Neuronal stem cell (in vitro differentiated cells): ENCODE measurements around the gene TRAF3.

Source experiments
- DNase-seq: peaks from one replicate; pipeline ENCODE4 v3.0.0-alpha.2; 2013; ENCODE audit warnings: low spot score
- H2AFZ ChIP-seq: one replicate; pipeline ENCODE4 v1.6.1; 2013; ENCODE audit warnings: mild to moderate bottlenecking, low read length, inconsistent platforms
- H2AK5ac ChIP-seq: 2 replicates; pipeline ENCODE4 v1.6.1; 2013; ENCODE audit warnings: low read depth, mild to moderate bottlenecking, inconsistent platforms, low read length, moderate library complexity, mixed read lengths
- H2BK120ac ChIP-seq: 2 replicates; pipeline ENCODE4 v1.6.1; 2013; ENCODE audit warnings: low read depth, mild to moderate bottlenecking, inconsistent platforms, low read length, moderate library complexity, mixed read lengths
- H2BK12ac ChIP-seq: one replicate; pipeline ENCODE4 v1.6.1; 2013; ENCODE audit warnings: low read length, inconsistent platforms
- H2BK15ac ChIP-seq: 2 replicates; pipeline ENCODE4 v1.6.1; 2013; ENCODE audit warnings: mild to moderate bottlenecking, low read length, inconsistent platforms, mixed read lengths
- H2BK5ac ChIP-seq: one replicate; pipeline ENCODE4 v1.6.1; 2013; ENCODE audit warnings: inconsistent platforms, mild to moderate bottlenecking, low read length, moderate library complexity
- H3K14ac ChIP-seq: one replicate; pipeline ENCODE4 v1.6.1; 2013; ENCODE audit warnings: low read length, inconsistent platforms
- H3K18ac ChIP-seq: 2 replicates; pipeline ENCODE4 v1.6.1; 2013; ENCODE audit warnings: low read length, inconsistent platforms
- H3K23ac ChIP-seq: 2 replicates; pipeline ENCODE4 v1.6.1; 2013; ENCODE audit warnings: low read depth, mild to moderate bottlenecking, mixed read lengths, low read length, inconsistent platforms; ENCODE audit not compliant: poor library complexity
- H3K27ac ChIP-seq: replicated peaks from 3 replicates; pipeline ENCODE4 v1.5.1; 2013; ENCODE audit warnings: low read length, inconsistent platforms
- H3K27me3 ChIP-seq, 3 experiments: 2 replicates each; pipeline ENCODE4 v1.6.1; 2013; ENCODE audit warnings: low read length in 3 of 3, mild to moderate bottlenecking in 2 of 3, inconsistent platforms in 1 of 3, low read depth in 1 of 3, mixed read lengths in 1 of 3, moderate library complexity in 1 of 3; ENCODE audit not compliant: control insufficient read depth in 3 of 3, insufficient read depth in 3 of 3
- H3K36me3 ChIP-seq, 2 donors: replicated peaks in 1 of 2; 2 replicates each; pipeline ENCODE4 v1.6.1; 2013; ENCODE audit warnings: low read length in 2 of 2; ENCODE audit not compliant: control insufficient read depth in 2 of 2, insufficient read depth in 2 of 2
- H3K4ac ChIP-seq: 2 replicates; pipeline ENCODE4 v1.6.1; 2013; ENCODE audit warnings: inconsistent platforms, mild to moderate bottlenecking, low read length, moderate library complexity
- H3K4me1 ChIP-seq, 2 donors: 1 replicate in 1 of 2; 2 replicates in 1 of 2; pipeline ENCODE4 v1.6.1; 2013; ENCODE audit warnings: low read length in 2 of 2, low read depth in 1 of 2; ENCODE audit not compliant: control insufficient read depth in 2 of 2, insufficient read depth in 1 of 2
- H3K4me2 ChIP-seq: one replicate; pipeline ENCODE4 v1.6.1; 2013; ENCODE audit warnings: mild to moderate bottlenecking, low read length, inconsistent platforms; ENCODE audit not compliant: insufficient read depth, poor library complexity, severe bottlenecking
- H3K4me3 ChIP-seq, 2 donors: 2 replicates each; pipeline ENCODE4 v1.5.1; 2013; ENCODE audit warnings: low read length in 2 of 2, mild to moderate bottlenecking in 2 of 2, inconsistent platforms in 1 of 2, moderate library complexity in 1 of 2
- H3K79me1 ChIP-seq: one replicate; pipeline ENCODE4 v1.6.1; 2013; ENCODE audit warnings: low read depth, mild to moderate bottlenecking, inconsistent platforms, low read length, moderate library complexity
- H3K9ac ChIP-seq: one replicate; pipeline ENCODE4 v1.6.1; 2013; ENCODE audit warnings: mild to moderate bottlenecking, low read depth, low read length, inconsistent platforms; ENCODE audit not compliant: poor library complexity
- H3K9me3 ChIP-seq, 2 donors: replicated peaks in 1 of 2; 2 replicates each; pipeline versions ENCODE3 to v1.6.1; 2013; ENCODE audit warnings: low read length in 2 of 2, mild to moderate bottlenecking in 2 of 2, inconsistent platforms in 1 of 2, low read depth in 1 of 2, mixed read lengths in 1 of 2, moderate library complexity in 1 of 2; ENCODE audit not compliant: control insufficient read depth in 2 of 2, insufficient read depth in 1 of 2
- H4K8ac ChIP-seq: one replicate; pipeline ENCODE4 v1.6.1; 2013; ENCODE audit warnings: low read depth, mild to moderate bottlenecking, inconsistent platforms, low read length, moderate library complexity
- H4K91ac ChIP-seq: one replicate; pipeline ENCODE4 v1.6.1; 2013; ENCODE audit warnings: low read length, low read depth, mild to moderate bottlenecking, inconsistent platforms; ENCODE audit not compliant: poor library complexity
- WGBS, 2 donors: extraction: QIAGEN DNeasy Blood & Tissue Kit; methylation state at CpG; one replicate each; pipeline ENCODE4 v1.1.7; 2013; ENCODE audit warnings: missing lambda C conversion rate in 2 of 2, mixed read lengths in 1 of 2; ENCODE audit not compliant: insufficient read length in 2 of 2, insufficient replicate concordance in 1 of 2; ENCODE audit errors: extremely low coverage in 2 of 2; 5-methylcytosine and 5-hydroxymethylcytosine counted together

Gene TRAF3

GRCh38 chr14:102738373-102739189, 38.7 kb upstream of the TRAF3 start:
- Histone ChIP-seq H3K14ac (no peak overlapping the region), H2AFZ (no peak overlapping the region)

GRCh38 chr14:102739190-102739469, 38.1 kb upstream of the TRAF3 start:
- Histone ChIP-seq H3K9ac (no peak overlapping the region), H3K4ac (no peak overlapping the region), H2BK120ac (no peak overlapping the region), H3K23ac (no peak overlapping the region), H3K9me3 (peaks cover 4 to 14% of the 10 kb centered on the region in 2 donors), H3K18ac (no peak overlapping the region), H2AK5ac (no peak overlapping the region), H2BK15ac (no peak overlapping the region), H3K79me1 (no peaks in the 10 kb centered on the region), H4K8ac (no peak overlapping the region), H3K36me3 (peaks cover 5 to 12% of the 10 kb centered on the region in 2 donors), H2BK12ac (no peak overlapping the region), H4K91ac (no peak overlapping the region), H3K4me1 (no peaks in the 10 kb centered on the region), H3K27me3 (no peaks in the 10 kb centered on the region), H2AFZ (no peak overlapping the region), H3K4me2 (no peak overlapping the region), H2BK5ac (no peak overlapping the region), H3K14ac (no peak overlapping the region), H3K4me3 (no peak overlapping the region), H3K27ac (no peak overlapping the region)
- WGBS, 2 donors = no CpG with 5 or more reads among the region's 3 CpGs
- DNase-seq = no peak

More at GRCh38 chr14:102738373-102739189, 38.7 kb upstream of the TRAF3 start:
- no peaks in the 10 kb centered on the region for H3K4me1 ChIP-seq
- H2BK5ac ChIP-seq = no peak overlapping the region
- no peak overlapping the region for H2BK12ac ChIP-seq
- H3K79me1 ChIP-seq = no peaks in the 10 kb centered on the region
- H3K4me2 ChIP-seq = no peak overlapping the region
- no peak overlapping the region for H3K9ac ChIP-seq
- H2AK5ac ChIP-seq = no peak overlapping the region
- H3K27ac ChIP-seq = no peak overlapping the region
- DNase-seq = no peak
- peaks cover 4 to 14% of the 10 kb centered on the region in 2 donors for H3K9me3 ChIP-seq
- peak overlapping the region; percentile 7 for H4K8ac ChIP-seq
- peak overlapping the region in 1 of 2 donors; percentile 4 for H3K4me3 ChIP-seq
- peak overlapping the region; percentile 59 for H3K23ac ChIP-seq
- H3K27me3 ChIP-seq = no peaks in the 10 kb centered on the region
- WGBS, 2 donors = no CpG with 5 or more reads among the region's 11 CpGs
- H2BK120ac ChIP-seq = no peak overlapping the region
- no peak overlapping the region for H4K91ac ChIP-seq
- no peak overlapping the region for H3K18ac ChIP-seq
- no peak overlapping the region for H3K4ac ChIP-seq
- peaks cover 7 to 14% of the 10 kb centered on the region in 2 donors for H3K36me3 ChIP-seq
- H2BK15ac ChIP-seq = no peak overlapping the region

- no peaks in the 10 kb centered on the region for H3K79me1 ChIP-seq
- H3K36me3 ChIP-seq = no peaks in the 10 kb centered on the region
- H3K9ac ChIP-seq = peak overlapping the region; percentile 34
- no peak overlapping the region for H2AFZ ChIP-seq
- no peak overlapping the region for H4K91ac ChIP-seq
- H3K4me2 ChIP-seq = no peak overlapping the region
- peaks cover 3 to 9% of the 10 kb centered on the region in 2 donors for H3K9me3 ChIP-seq
- H2AK5ac ChIP-seq = peak overlapping the region; percentile 18
- no peak for DNase-seq
- no peak overlapping the region for H3K4me3 ChIP-seq
- H2BK15ac ChIP-seq = peak overlapping the region; percentile 72
- no CpG with 5 or more reads among the region's 28 CpGs for WGBS, 2 donors
- H3K14ac ChIP-seq = peak overlapping the region; percentile 63
- no peak overlapping the region for H2BK120ac ChIP-seq
- no peak overlapping the region for H4K8ac ChIP-seq
- no peak overlapping the region for H3K23ac ChIP-seq
- H3K27me3 ChIP-seq = no peaks in the 10 kb centered on the region
- H2BK12ac ChIP-seq = peak overlapping the region; percentile 5
- H3K18ac ChIP-seq = peak overlapping the region; percentile 84
- H3K27ac ChIP-seq = no peak overlapping the region
- peaks cover 7 to 14% of the 10 kb centered on the region in 2 donors for H3K4me1 ChIP-seq
- no peak overlapping the region for H3K4ac ChIP-seq
- no peak overlapping the region for H2BK5ac ChIP-seq
Measured at GRCh38 chr14:102746634-102747438, 30.4 kb upstream of the TRAF3 start.

GRCh38 chr14:102748806-102749205, 28.4 kb upstream of the TRAF3 start:
- H3K14ac ChIP-seq = peak overlapping the region; percentile 31
- peak overlapping the region; percentile 86 for H3K18ac ChIP-seq
- H3K36me3 ChIP-seq = no peaks in the 10 kb centered on the region
- peaks cover 0 to 1% of the 10 kb centered on the region in 2 donors for H3K9me3 ChIP-seq
- H3K27ac ChIP-seq = no peak overlapping the region
- H2BK12ac ChIP-seq = peak overlapping the region; percentile 88
- no peaks in the 10 kb centered on the region for H3K27me3 ChIP-seq
- no CpG with 5 or more reads among the region's 8 CpGs for WGBS, 2 donors
- no peak overlapping the region for H2AFZ ChIP-seq
- peak overlapping the region; percentile 95 for H3K4ac ChIP-seq
- H3K79me1 ChIP-seq = no peaks in the 10 kb centered on the region
- peak overlapping the region; percentile 95 for H2BK15ac ChIP-seq
- H3K4me2 ChIP-seq = no peak overlapping the region
- peak overlapping the region; percentile 48 for H4K8ac ChIP-seq
- H3K23ac ChIP-seq = no peak overlapping the region
- DNase-seq = no peak
- peak overlapping the region; percentile 15 for H2BK5ac ChIP-seq
- peaks cover 7 to 14% of the 10 kb centered on the region in 2 donors for H3K4me1 ChIP-seq
- H2BK120ac ChIP-seq = peak overlapping the region; percentile 41
- H3K9ac ChIP-seq = peak overlapping the region; percentile 63
- H2AK5ac ChIP-seq = peak overlapping the region; percentile 98
- no peak overlapping the region for H4K91ac ChIP-seq
- no peak overlapping the region for H3K4me3 ChIP-seq
